HepG2 (cell line): ENCODE results near the gene BCAS4. TPM values are rescaled to one million over a fixed set of nuclear protein-coding genes. Genes with fewer than 3 reads are reported as not detected.
A peak's percentile ranks its signal among the peaks of the same experiment; 100 is the strongest.

Experiments
- AKAP8 ChIP-seq: sonication (generic); formaldehyde crosslinking; IDR thresholded peaks from 2 replicates; pipeline ENCODE4 v1.5.1; 2020; ENCODE audit warnings: mild to moderate bottlenecking, missing genetic modification reagents
- ARID5B ChIP-seq: IDR thresholded peaks from 2 replicates; pipeline ENCODE4 v1.4.0; 2020; ENCODE audit warnings: mild to moderate bottlenecking, missing genetic modification reagents
- ATF7-NPFF ChIP-seq: sonication (generic); formaldehyde crosslinking; IDR thresholded peaks from 2 replicates; pipeline ENCODE4 v1.8.1; 2023; ENCODE audit warnings: mild to moderate bottlenecking, low read depth, missing genetic modification reagents, moderate library complexity
- BHLHE40 ChIP-seq: IDR thresholded peaks from 2 replicates; pipeline ENCODE4 v1.6.1; 2011; ENCODE audit warnings: low read length, improper control_type of control experiment
- DPF2 ChIP-seq: sonication (generic); formaldehyde crosslinking; IDR thresholded peaks from 2 replicates; pipeline ENCODE4 v1.4.0; 2020; ENCODE audit warnings: mild to moderate bottlenecking, low read depth, missing genetic modification reagents, borderline replicate concordance
- E2F1 ChIP-seq: sonication (generic); formaldehyde crosslinking; IDR thresholded peaks from 2 replicates; pipeline ENCODE4 v1.5.0; 2020; ENCODE audit warnings: missing genetic modification reagents
- ETV5 ChIP-seq: IDR thresholded peaks from 2 replicates; pipeline ENCODE4 v1.6.1; 2018; ENCODE audit warnings: missing biosample characterization, missing genetic modification reagents, inconsistent platforms, borderline replicate concordance
- HMG20B ChIP-seq: conservative IDR thresholded peaks from 2 replicates; pipeline ENCODE4 v1.6.1; 2016; ENCODE audit warnings: missing genetic modification reagents, missing compliant biosample characterization
- ONECUT2 ChIP-seq: sonication (generic); formaldehyde crosslinking; IDR thresholded peaks from 2 replicates; pipeline ENCODE4 v1.4.0; 2020; ENCODE audit warnings: missing genetic modification reagents
- PBX2 ChIP-seq: IDR thresholded peaks from 2 replicates; pipeline ENCODE4 v1.6.1; 2016; ENCODE audit warnings: control low read depth
- RFX1 ChIP-seq: fragments of 450-650 bp; IDR thresholded peaks from 2 replicates; pipeline ENCODE4 v1.6.1; 2017
- TEAD3 ChIP-seq: optimal IDR thresholded peaks from 2 replicates; pipeline ENCODE3; 2016; ENCODE audit warnings: borderline replicate concordance
- TIGD3 ChIP-seq: sonication (generic); formaldehyde crosslinking; IDR thresholded peaks from 2 replicates; pipeline ENCODE4 v1.5.1; 2020; ENCODE audit warnings: mild to moderate bottlenecking, missing genetic modification reagents, borderline replicate concordance
- TSC22D2 ChIP-seq: sonication (generic); formaldehyde crosslinking; IDR thresholded peaks from 2 replicates; pipeline ENCODE4 v1.5.1; 2020; ENCODE audit warnings: missing genetic modification reagents, mild to moderate bottlenecking, borderline replicate concordance
- ZFX ChIP-seq: sonication (generic); formaldehyde crosslinking; IDR thresholded peaks from 2 replicates; pipeline ENCODE4 v1.4.0; 2020; ENCODE audit warnings: mild to moderate bottlenecking, low read depth, missing genetic modification reagents, moderate library complexity
- ZNF33B ChIP-seq: sonication (generic); formaldehyde crosslinking; IDR thresholded peaks from 2 replicates; pipeline ENCODE4 v1.5.1; 2020; ENCODE audit warnings: mild to moderate bottlenecking, missing genetic modification reagents
- ZNF761 ChIP-seq: sonication (generic); formaldehyde crosslinking; conservative IDR thresholded peaks from 2 replicates; pipeline ENCODE4 v1.4.0; 2020; ENCODE audit warnings: mild to moderate bottlenecking, missing genetic modification reagents
- polyA plus RNA-seq, 8 experiments: library from polyadenylated mRNA; depleted of rRNA in 3 of 8; stranded (reverse) in 7 of 8; unstranded in 1 of 8; fragments of >200 nt; fragmentation: Illumina TruSeq in 4 of 8; extraction: Trizol in 4 of 8; gene quantifications; 2 replicates each; pipeline versions ENCODE4 v1.2.1 to v1.2.3, GENCODE V29; 2011 to 2016; ENCODE audit warnings: low read depth in 4 of 8, missing spikeins in 1 of 8, mixed read lengths in 1 of 8; ENCODE audit not compliant: insufficient read depth in 1 of 8
- total RNA-seq, 5 experiments: library from RNA; depleted of rRNA; stranded (reverse); fragments of >200 nt; fragmentation: Illumina TruSeq; extraction: Trizol; gene quantifications; 2 replicates each; pipeline ENCODE4 v1.2.3, GENCODE V29; 2016; ENCODE audit warnings: low read depth in 1 of 5

Gene BCAS4
- total and polyA plus RNA-seq, 2 of the 13 experiments (the other 11 are each of a cell fraction or from before 2014, with no cell fraction given): 7.2 to 8.0 TPM

GRCh38 chr20:50855498-50856474 is 60.9 kb downstream of the BCAS4 start (continued):
- TF ChIP-seq AKAP8 (CRISPR knock-in tag) (no peak), ZNF33B (0 out of 2 replicates have a peak, but pooled peaks have one; percentile 70), ZFX (CRISPR knock-in tag) (no peak; the same call in 1 of the 2 replicates), ETV5 (CRISPR knock-in tag) (peak; percentile 25; the same call in 1 of the 2 replicates), ZNF761 (0 out of 2 replicates have a peak, but pooled peaks have one; percentile 58), DPF2 (CRISPR knock-in tag) (peak; percentile 36; the same call in 1 of the 2 replicates), ONECUT2 (CRISPR knock-in tag) (no peak), HMG20B (CRISPR knock-in tag) (peak; percentile 69; the same call in 1 of the 2 replicates), TIGD3 (CRISPR knock-in tag) (no peak), E2F1 (CRISPR knock-in tag) (no peak), ARID5B (peak; percentile 76), TEAD3 (CRISPR knock-in tag) (peak; percentile 83), BHLHE40 (no peak), PBX2 (CRISPR knock-in tag) (no peak), RFX1 (no peak), ATF7-NPFF (CRISPR knock-in tag) (no peak), TSC22D2 (no peak)
